Stimulated activated naive CD8-positive, alpha-beta T cell treated with anti-CD3 and anti-CD28 coated beads, Interleukin-15, Interleukin-2, amounts not matched to agents 100 ng/mL and 50 ng/mL, for 24 hours (primary cell): Measurements from ENCODE around the gene SH3BP5.

Source experiments
- H3K27ac Mint-ChIP-seq: one replicate; pipeline ENCODE4 v1.8.0; 2021; ENCODE audit warnings: mild to moderate bottlenecking, mixed read lengths
- H3K27me3 Mint-ChIP-seq: one replicate; pipeline ENCODE4 v1.8.0; 2021; ENCODE audit warnings: mixed read lengths
- H3K36me3 Mint-ChIP-seq: one replicate; pipeline ENCODE4 v1.8.0; 2021; ENCODE audit warnings: low read depth, mixed read lengths
- H3K4me1 Mint-ChIP-seq: one replicate; pipeline ENCODE4 v1.8.0; 2021; ENCODE audit warnings: low read depth, mixed read lengths
- H3K4me3 Mint-ChIP-seq: one replicate; pipeline ENCODE4 v1.8.0; 2021; ENCODE audit warnings: mild to moderate bottlenecking, mixed read lengths
- H3K9me3 Mint-ChIP-seq: one replicate; pipeline ENCODE4 v1.8.0; 2021; ENCODE audit warnings: mixed read lengths

Gene SH3BP5

GRCh38 chr3:15287565-15288330 lies 44.6 kb downstream of the SH3BP5 start:
- Mint-ChIP-seq H3K27ac (no peak overlapping the region), H3K36me3 (no peaks in the 10 kb centered on the region), H3K4me1 (peaks cover 63% of the 10 kb centered on the region), H3K4me3 (no peak overlapping the region), H3K27me3 (no peaks in the 10 kb centered on the region), H3K9me3 (no peaks in the 10 kb centered on the region)

DNA sequence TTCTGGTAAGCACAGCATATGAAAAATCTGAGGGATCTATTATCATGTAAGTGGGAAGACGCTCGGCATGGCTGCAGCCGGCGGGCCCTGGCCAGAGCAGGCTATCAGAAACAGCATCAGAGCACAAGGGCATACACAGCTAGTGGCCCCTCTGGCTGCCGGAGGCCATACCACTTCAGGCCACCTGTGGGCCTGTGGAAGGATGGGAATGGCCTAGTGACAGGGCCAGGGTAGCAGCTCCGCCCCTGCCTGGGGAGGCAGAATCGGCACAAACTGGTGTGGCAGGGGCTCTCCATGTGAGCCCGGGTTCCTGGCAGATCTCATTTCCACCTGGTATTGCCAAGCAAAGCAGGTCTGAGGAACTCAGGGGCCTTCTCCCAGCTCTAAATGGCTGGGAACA lies 46.4 kb downstream of the SH3BP5 start:
- Mint-ChIP-seq H3K9me3 (no peaks in the 10 kb centered on the region), H3K27ac (no peak overlapping the region), H3K4me1 (peaks cover 46% of the 10 kb centered on the region), H3K27me3 (no peaks in the 10 kb centered on the region), H3K36me3 (no peaks in the 10 kb centered on the region), H3K4me3 (no peak overlapping the region)

- Mint-ChIP-seq H3K9me3 (no peaks in the 10 kb centered on the region), H3K36me3 (no peaks in the 10 kb centered on the region), H3K4me1 (peaks cover 42% of the 10 kb centered on the region), H3K27me3 (no peaks in the 10 kb centered on the region), H3K4me3 (no peak overlapping the region), H3K27ac (no peak overlapping the region)
Observed at GRCh38 chr3:15284121-15284889, 48.1 kb downstream of the SH3BP5 start.

GRCh38 chr3:15283702-15284101 lies 48.7 kb downstream of the SH3BP5 start:
- Mint-ChIP-seq H3K27me3 (no peaks in the 10 kb centered on the region), H3K27ac (no peak overlapping the region), H3K36me3 (no peaks in the 10 kb centered on the region), H3K9me3 (no peaks in the 10 kb centered on the region), H3K4me3 (no peak overlapping the region), H3K4me1 (peaks cover 42% of the 10 kb centered on the region)

- Mint-ChIP-seq H3K27ac (no peak overlapping the region), H3K36me3 (no peaks in the 10 kb centered on the region), H3K4me1 (peaks cover 40% of the 10 kb centered on the region), H3K4me3 (no peak overlapping the region), H3K9me3 (no peaks in the 10 kb centered on the region), H3K27me3 (no peaks in the 10 kb centered on the region)
Observed at GRCh38 chr3:15281817-15282216, 50.6 kb downstream of the SH3BP5 start.

DNA sequence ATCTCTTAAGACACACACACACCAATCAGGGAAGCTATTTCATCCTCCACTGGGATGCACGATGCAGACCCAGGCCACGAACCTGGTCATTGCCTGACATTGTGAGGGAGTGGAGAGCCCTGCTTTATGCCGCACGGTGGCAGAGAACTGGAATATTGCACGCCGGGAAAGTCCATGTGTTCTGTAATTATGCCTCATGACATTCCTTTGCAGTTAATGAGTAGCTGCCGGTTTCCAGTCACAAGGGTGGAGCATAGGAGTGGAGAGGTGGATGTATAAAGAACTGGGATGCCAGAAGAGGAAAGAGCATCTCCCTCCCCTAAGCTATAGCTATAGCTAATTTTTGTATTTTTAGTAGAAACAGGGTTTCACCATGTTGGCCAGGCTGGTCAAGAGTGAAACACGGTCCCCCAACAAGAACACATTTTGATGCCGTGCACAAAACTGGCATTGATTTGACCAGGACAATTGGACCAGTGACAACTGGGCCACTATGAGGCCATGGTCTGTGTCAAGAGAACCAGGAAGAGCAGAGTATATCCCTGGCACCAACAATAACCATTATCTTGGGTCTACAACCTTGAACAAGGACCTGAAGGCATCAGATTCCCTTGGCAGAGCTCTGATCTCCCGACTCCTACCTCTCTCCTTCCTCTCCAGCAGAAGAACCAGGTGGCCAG lies 51.4 kb downstream of the SH3BP5 start:
- Mint-ChIP-seq H3K27me3 (no peaks in the 10 kb centered on the region), H3K27ac (no peak overlapping the region), H3K4me3 (no peak overlapping the region), H3K9me3 (no peaks in the 10 kb centered on the region), H3K4me1 (peaks cover 46% of the 10 kb centered on the region), H3K36me3 (no peaks in the 10 kb centered on the region)

DNA sequence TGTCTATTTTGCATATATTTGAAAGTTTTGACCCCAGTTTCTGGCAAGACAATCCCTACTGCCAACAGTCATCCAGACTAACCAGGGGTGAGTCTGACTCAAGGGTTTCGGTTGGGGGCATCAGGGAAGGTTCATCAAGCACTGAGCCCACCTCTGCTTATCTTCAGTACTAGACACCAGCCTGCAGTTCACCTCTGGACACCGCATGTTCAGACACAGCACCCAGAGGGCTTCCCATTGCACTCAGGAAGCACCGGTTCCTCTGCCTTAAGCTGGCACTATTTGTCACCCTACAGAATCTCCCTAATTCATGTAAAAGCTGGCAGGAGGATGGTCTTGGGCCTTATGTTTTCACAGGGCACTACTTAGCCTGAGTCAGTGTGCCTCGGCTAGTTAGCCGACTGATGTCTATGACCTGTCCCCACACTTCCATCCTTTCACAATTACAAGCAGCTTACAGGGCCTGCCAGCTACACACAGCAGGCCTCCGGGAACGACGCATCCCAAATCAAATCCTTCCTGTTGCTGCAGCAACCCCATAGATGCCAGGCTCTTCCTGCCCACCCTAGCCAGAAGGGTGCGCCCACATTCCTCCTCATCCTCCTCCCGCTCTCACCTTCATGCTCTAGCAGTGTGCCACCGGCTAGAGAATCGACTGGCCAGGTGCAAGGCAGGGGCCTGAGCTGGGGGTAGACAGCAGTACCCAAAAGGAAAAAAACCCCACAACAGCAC lies 52.5 kb downstream of the SH3BP5 start:
- peaks cover 2% of the 10 kb centered on the region for H3K36me3 Mint-ChIP-seq
- peak overlapping the region; percentile 0 for H3K27ac Mint-ChIP-seq
- no peak overlapping the region for H3K4me3 Mint-ChIP-seq
- peaks cover 58% of the 10 kb centered on the region for H3K4me1 Mint-ChIP-seq
- no peaks in the 10 kb centered on the region for H3K27me3 Mint-ChIP-seq
- H3K9me3 Mint-ChIP-seq, result no peaks in the 10 kb centered on the region

- Mint-ChIP-seq H3K36me3 (peaks cover 3% of the 10 kb centered on the region), H3K27me3 (no peaks in the 10 kb centered on the region), H3K9me3 (no peaks in the 10 kb centered on the region), H3K27ac (no peak overlapping the region), H3K4me1 (peaks cover 60% of the 10 kb centered on the region), H3K4me3 (no peak overlapping the region)
Observed at GRCh38 chr3:15279205-15279604, 53.2 kb downstream of the SH3BP5 start.

GRCh38 chr3:15277861-15278500 lies 54.4 kb downstream of the SH3BP5 start:
- peak overlapping the region; percentile 41 for H3K27ac Mint-ChIP-seq
- peaks cover 3% of the 10 kb centered on the region for H3K36me3 Mint-ChIP-seq
- H3K27me3 Mint-ChIP-seq, result peaks cover 6% of the 10 kb centered on the region
- H3K4me1 Mint-ChIP-seq, result peaks cover 62% of the 10 kb centered on the region
- H3K9me3 Mint-ChIP-seq, result no peaks in the 10 kb centered on the region
- no peak overlapping the region for H3K4me3 Mint-ChIP-seq

- peaks cover 3% of the 10 kb centered on the region for H3K36me3 Mint-ChIP-seq
- H3K4me1 Mint-ChIP-seq, result peaks cover 77% of the 10 kb centered on the region
- H3K27ac Mint-ChIP-seq, result peak overlapping the region; percentile 59
- peaks cover 7% of the 10 kb centered on the region for H3K27me3 Mint-ChIP-seq
- H3K4me3 Mint-ChIP-seq, result no peak overlapping the region
- H3K9me3 Mint-ChIP-seq, result no peaks in the 10 kb centered on the region
Observed at GRCh38 chr3:15276028-15276724, 56.2 kb downstream of the SH3BP5 start.

DNA sequence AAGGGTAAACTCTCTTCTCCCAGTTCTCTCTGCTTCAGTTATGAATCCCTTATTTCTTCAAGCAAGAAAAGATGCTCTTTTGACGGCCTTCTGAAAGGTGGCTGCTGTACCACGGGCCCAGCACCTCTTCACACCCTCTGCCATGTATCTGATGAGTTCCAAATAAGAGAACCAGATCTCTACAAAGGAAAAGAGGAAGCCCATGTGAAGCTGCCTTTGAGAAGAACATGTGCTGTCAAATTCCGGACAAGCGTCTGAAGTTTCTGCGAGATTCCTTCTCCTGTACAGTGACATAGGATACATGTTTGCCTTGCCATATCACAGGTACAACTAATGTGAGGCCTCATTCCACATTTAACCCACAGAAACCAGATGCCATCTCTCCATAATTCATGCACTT lies 59.2 kb downstream of the SH3BP5 start:
- Mint-ChIP-seq H3K36me3 (peaks cover 3% of the 10 kb centered on the region), H3K27me3 (peaks cover 7% of the 10 kb centered on the region), H3K9me3 (no peaks in the 10 kb centered on the region), H3K4me3 (no peak overlapping the region), H3K27ac (peak overlapping the region; percentile 37), H3K4me1 (peaks cover 81% of the 10 kb centered on the region)

- no peak overlapping the region for H3K4me3 Mint-ChIP-seq
- peaks cover 3% of the 10 kb centered on the region for H3K36me3 Mint-ChIP-seq
- H3K27me3 Mint-ChIP-seq, result peaks cover 7% of the 10 kb centered on the region
- H3K4me1 Mint-ChIP-seq, result peaks cover 82% of the 10 kb centered on the region
- H3K9me3 Mint-ChIP-seq, result no peaks in the 10 kb centered on the region
- peak overlapping the region; percentile 37 for H3K27ac Mint-ChIP-seq
Observed at GRCh38 chr3:15272426-15273196, 59.8 kb downstream of the SH3BP5 start.

DNA sequence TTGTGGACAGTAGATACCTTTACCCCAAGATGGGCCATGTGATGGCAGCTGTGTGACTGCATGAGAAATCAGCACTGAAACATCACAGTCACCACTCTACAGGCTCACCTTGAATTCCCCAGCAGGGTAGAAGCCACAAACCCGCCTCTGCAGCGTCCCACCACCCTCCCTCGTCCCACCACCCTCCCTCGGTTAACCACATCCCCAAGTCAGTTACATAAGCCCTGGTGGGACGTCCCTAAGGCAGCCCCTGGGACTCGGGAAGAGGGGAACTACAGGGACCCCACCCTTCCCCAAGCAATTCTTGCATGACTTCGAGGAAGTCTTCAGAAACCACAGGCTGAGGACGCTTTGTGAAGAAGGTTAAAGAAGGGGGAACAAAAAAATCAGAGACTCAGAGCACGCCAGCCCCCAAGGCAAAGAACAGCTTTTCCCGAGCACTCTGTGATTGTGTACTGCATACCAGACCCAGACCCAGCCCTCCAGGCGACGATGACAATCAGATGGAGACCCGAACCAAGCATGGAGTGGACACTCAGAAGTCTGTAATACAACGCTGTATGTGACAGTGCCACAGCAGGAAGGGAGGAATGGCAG lies 60.5 kb downstream of the SH3BP5 start:
- Mint-ChIP-seq H3K4me1 (peaks cover 78% of the 10 kb centered on the region), H3K36me3 (peaks cover 3% of the 10 kb centered on the region), H3K9me3 (no peaks in the 10 kb centered on the region), H3K4me3 (peak overlapping the region; percentile 59), H3K27ac (peak overlapping the region; percentile 66), H3K27me3 (peaks cover 7% of the 10 kb centered on the region)
